GM12891 (cell line): ENCODE data around the gene STX10.

ENCODE experiments used
- PAX5 ChIP-seq: IDR thresholded peaks from 2 replicates; pipeline ENCODE4 v1.6.1; 2011; ENCODE audit warnings: low read length, moderate library complexity, mild to moderate bottlenecking; ENCODE audit not compliant: insufficient read depth, severe bottlenecking
- POLR2A ChIP-seq: IDR thresholded peaks from 2 replicates; pipeline ENCODE4 v1.6.1; 2011; ENCODE audit warnings: low read depth, low read length, control low read depth
- POLR2AphosphoS5 ChIP-seq: IDR thresholded peaks from 2 replicates; pipeline ENCODE4 v1.6.1; 2011; ENCODE audit warnings: low read depth, low read length, control low read depth
- SPI1 ChIP-seq: IDR thresholded peaks from 2 replicates; pipeline ENCODE4 v1.6.1; 2011; ENCODE audit warnings: low read depth, low read length, control low read depth
- TAF1 ChIP-seq: IDR thresholded peaks from 2 replicates; pipeline ENCODE4 v1.6.1; 2011; ENCODE audit warnings: low read depth, low read length, control low read depth

DNA sequence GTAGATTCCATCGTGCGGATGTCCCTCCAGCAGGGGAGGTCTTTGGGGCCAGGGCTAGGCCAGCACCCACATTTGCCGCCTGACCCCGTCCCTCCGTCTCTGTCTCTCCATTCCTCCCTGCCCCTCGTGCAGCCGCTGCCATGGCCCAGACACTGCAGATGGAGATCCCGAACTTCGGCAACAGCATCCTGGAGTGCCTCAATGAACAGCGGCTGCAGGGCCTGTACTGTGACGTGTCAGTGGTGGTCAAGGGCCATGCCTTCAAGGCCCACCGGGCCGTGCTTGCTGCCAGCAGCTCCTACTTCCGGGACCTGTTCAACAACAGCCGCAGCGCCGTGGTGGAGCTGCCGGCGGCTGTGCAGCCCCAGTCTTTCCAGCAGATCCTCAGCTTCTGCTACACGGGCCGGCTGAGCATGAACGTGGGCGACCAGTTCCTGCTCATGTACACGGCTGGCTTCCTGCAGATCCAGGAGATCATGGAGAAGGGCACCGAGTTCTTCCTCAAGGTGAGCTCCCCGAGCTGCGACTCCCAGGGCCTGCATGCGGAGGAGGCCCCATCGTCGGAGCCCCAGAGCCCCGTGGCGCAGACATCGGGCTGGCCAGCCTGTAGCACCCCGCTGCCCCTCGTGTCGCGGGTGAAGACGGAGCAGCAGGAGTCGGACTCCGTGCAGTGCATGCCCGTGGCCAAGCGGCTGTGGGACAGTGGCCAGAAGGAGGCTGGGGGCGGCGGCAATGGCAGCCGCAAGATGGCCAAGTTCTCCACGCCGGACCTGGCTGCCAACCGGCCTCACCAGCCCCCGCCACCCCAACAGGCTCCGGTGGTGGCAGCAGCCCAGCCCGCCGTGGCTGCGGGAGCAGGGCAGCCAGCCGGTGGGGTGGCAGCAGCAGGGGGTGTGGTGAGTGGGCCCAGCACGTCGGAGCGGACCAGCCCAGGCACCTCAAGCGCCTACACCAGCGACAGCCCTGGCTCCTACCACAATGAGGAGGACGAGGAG lies 14.8 kb downstream of the STX10 start:
- TF ChIP-seq POLR2A (no peak), POLR2AphosphoS5 (no peak), SPI1 (no peak), TAF1 (no peak), PAX5 (no peak)
